Measurements from ENCODE around the gene PRM2.

Gene PRM2

GRCh38 chr16:11289202-11289601, 12.9 kb upstream of the PRM2 start:
- DNase-seq: no peak

DNA sequence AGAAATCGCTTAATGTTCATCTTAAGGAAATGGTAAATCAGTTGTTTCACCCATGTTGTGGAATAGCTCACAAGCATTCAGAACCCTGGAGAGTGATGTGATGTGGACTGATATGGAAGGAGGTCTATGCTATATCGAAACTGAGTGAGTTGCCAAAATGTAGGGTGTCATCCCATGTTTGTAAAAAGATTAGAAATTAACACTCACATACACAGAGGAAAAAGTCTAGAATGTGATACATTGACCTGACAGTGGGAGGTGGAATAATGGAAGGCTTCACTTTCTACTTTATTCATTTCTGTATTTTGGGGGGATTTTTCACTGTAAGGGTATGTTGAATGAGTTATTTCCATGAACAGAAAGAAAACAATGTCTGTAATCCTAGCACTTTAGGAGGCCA, 9.6 kb upstream of the PRM2 start:
- DNase-seq: no peak

DNA sequence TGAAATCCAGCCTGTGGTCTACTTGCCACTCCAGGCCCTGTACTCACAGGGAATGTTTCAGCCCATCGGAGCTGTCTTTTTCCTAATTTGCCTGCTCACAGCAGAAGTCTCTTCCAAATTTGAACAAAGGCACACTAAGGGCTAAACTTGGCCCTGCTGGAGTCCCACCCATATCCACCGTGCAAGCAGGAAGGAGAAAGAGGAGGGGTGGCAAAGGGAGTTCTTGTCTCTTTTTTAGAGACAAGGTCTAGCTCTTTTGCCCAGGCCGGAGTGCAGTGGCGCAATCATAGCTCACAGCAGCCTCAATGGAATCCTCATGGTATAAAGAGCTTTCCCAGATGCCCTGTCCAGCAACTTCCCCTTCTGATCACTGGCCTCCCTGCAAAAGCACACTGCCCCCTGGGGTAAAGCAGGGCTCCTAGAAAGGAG, 7.6 kb upstream of the PRM2 start:
- DNase-seq: no peak

GRCh38 chr16:11280616-11281522, 4.6 kb upstream of the PRM2 start, which contains the start of gene PRM1:
Gene PRM1, minus strand, starts transcription at chr16:11281330. Its CDS starts 92 bp downstream, at chr16:11281238.
- no peak for DNase-seq

DNA sequence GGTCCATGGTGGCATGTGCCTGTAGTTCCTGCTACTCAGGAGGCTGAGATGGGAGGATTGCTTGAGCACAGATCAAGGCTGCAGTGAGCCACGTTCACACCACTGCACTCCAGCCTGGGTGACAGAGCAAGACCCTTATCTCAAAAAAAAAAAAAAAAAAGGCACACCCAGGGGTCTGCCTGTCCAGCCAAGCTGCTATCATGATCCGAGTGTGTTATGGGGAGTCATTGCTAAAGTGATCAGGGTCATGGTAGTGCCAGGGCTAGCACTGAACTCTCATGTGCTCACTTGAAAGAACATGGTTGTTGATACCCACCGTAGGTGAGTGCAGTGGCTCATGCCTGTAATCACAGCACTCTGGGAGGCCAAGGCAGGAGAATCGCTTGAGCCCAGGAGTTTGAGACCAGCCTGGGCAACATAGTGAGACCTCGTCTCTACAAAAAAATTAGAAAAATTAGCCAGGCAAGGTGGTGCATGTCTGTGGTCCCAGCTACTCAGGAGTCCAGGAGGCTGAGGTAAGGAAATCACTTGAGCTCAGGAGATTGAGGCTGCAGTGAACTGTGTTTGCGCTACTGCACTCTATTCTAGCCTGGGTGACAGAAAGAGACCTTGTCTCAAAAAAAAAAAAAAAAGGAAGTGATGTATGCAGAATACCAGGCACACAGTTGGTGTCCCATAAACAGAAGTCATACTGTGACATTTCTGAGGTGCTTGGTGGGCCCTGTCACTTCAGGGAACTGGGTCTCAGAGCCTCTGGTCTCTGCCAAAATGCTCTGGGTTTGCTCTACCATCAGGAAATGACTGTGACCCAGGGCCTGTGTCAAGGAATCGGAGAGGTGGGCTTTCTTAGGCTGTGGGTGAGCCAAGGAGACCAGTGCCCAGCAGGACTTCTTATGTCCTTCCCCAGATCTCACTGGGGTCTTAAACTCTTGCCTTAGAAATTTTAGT, 2.7 kb upstream of the PRM2 start:
- DNase-seq: no peak

DNA sequence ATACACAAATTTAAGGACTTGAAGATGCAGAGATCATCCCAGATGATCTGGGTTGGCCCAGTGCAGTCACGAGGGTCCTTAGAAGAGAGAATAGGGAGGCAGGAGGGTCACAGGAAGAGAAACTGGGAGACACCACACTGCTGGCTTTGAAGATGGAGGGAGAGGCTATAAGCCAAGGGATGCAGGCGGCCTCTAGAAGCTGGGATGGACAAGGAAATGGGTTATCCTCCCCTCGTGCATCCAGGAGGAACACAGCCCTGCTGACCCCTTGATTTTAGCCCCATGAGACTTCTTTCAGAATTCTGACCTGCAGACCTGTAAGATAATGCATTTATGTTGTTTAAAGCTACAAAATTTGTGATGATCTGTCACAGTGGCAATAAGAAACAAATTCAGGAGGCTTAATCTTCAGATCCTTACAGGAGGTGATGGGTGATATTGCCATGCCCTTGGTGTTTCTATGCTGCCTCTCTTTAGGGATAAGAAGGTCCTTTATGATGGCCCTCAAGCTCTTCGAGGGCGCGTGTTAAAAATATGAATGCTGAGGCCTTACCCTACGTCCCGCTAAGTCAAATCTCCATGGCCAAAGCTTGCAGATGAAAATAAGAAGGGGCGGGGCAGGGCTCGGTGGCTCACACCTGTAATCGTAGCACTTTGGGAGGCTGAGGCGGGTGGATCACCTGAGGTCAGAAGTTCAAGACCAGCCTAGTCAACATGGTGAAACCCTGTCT, 1.5 kb upstream of the PRM2 start:
- no peak for DNase-seq

DNA sequence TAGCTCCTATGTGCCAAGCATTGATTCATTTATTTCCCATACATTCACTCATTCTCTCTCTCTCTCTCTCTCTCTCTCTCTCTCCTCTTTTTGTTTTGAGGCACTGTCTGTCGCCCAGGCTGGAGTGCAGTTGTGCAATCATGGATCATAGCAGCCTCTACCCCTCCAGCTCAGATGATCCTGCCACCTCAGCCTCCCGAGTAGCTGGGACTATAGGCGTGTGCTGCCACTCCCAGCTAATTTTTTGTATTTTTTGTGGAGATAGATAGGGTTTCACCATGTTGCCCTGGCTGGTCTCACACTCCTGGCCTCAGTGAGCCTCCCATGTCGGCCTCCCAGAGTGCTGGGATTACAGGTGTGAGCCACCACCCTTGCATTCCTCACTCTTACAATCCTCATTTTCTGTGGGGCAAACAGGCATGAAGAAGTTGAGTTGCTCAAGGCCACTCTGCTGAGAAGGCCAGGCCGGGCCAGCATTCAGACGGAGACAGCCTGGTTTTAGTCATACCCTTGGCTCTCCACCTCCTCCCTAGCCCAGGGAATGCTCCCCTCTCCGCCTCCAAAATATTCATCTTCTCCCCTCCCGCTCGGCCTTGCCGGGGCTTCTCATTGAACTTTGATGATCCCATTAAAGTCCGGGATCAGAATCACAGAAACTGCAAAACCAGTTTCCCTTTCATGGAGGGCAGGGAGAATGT, 765 bp upstream of the PRM2 start:
- DNase-seq: no peak

GRCh38 chr16:11274964-11275363, 1.3 kb downstream of the PRM2 start:
- DNase-seq: no peak

- no peak for DNase-seq
These were observed 2.5 kb downstream of the PRM2 start for GRCh38 chr16:11273721-11274324.

GRCh38 chr16:11272921-11273720, 3.2 kb downstream of the PRM2 start, which contains the start of gene PRM3:
Gene PRM3, minus strand, starts transcription at chr16:11273629. Its CDS starts 34 bp downstream, at chr16:11273595.
- no peak for DNase-seq

GRCh38 chr16:11272484-11272883, 3.8 kb downstream of the PRM2 start:
- no peak for DNase-seq

- DNase-seq: no peak
These were observed 4.7 kb downstream of the PRM2 start for GRCh38 chr16:11271610-11272009.

- DNase-seq: no peak
These were observed 5.6 kb downstream of the PRM2 start for GRCh38 chr16:11270602-11271162.

- no peak for DNase-seq
These were observed 7.3 kb downstream of the PRM2 start, which contains the start of gene TNP2 for GRCh38 chr16:11268921-11269375. Gene TNP2, minus strand, starts transcription at chr16:11269325. Its CDS starts 63 bp downstream, at chr16:11269262.

- DNase-seq: no peak
These were observed 11.2 kb downstream of the PRM2 start for GRCh38 chr16:11265124-11265523.

DNA sequence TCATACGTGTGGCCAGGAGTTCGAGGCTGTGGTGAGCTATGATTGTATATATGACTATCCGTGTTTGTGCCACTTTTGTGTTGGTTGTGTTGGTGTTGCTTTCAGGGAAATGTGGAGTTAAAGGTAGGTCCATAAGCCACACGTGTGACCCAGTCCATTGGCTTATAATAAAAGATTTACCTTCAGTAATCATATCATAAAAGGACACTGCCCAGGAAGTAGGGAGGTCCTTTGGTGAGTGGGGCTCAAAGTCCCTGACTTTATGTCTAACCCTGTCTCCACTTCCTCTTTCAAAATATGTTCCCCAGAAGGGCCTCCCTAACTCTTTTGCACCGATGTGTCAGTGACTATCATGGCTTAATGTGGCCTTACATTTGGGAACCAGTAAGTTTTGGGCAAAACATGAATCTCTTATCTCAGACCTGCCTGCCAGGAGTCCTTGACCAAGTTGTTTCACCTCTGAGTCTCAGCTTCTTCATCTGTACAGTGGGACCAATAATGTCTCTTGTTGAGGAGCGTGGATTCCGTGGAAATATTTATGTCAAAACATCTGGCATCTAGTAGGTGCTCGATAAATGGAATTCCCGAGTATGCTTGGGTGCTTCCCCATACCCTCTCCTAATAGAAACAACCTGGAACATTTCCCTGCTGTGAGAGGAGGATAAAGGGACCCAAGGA, 12.0 kb downstream of the PRM2 start:
- no peak for DNase-seq

DNA sequence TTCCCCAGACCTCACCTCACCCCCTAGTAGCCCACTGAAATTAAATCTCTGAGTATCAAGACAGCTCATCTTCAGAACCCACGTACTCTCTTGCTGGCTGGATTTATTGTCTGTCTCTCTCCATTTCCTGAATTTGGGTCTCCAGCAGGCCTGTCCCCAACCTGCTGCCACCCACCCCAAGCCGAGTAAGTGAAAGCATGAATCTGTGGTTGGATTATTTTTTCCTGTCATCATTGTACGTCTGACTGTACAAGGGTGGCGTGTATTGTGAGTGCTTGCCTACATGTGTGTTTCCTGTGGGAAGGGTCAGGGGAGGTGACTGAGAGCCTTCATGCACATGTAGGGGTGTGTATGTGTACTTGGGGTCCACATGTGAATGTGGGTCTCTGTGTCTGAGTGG, 12.5 kb downstream of the PRM2 start:
- no peak for DNase-seq

- DNase-seq: no peak
These were observed 13.4 kb downstream of the PRM2 start for GRCh38 chr16:11262915-11263314.

DNA sequence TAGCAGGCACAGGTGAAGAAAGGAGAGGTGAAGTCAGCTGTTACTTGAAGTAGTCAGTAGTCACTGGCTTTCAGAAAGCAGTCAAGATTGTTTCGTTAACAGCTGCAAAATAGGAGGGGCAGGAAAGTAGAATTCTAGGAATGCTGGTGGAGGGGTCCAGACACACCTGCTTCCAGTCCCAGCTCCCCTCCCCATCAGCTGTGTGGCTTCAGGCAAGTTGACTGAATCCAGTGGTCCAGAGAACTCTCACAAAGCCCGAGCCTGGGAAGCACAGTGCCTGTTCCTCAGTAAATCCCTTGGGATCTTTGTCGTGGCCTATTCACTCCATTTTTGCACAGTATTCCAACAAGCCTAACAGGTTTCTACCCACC, 15.7 kb downstream of the PRM2 start:
- no peak for DNase-seq

Measured in hematopoietic multipotent progenitor cell treated with erythropoietin and hydrocortisone succinate and interleukin-3 and kit ligand, for 6 days (in vitro differentiated cells).